Parathyroid adenoma (tissue), 2 donors: ENCODE measurements around the gene KLHL33.

Experiments used
- H2AFZ ChIP-seq: fragments of 300-600 bp; sonication (generic); one replicate; pipeline ENCODE4 v1.7.0; 2017; ENCODE audit warnings: antibody characterized with exemption, mild to moderate bottlenecking
- H3K27ac ChIP-seq: fragments of 300-600 bp; sonication (generic); one replicate; pipeline ENCODE4 v1.7.0; 2017
- H3K27me3 ChIP-seq: fragments of 300-600 bp; sonication (generic); one replicate; pipeline ENCODE4 v1.7.0; 2017; ENCODE audit warnings: low read length; ENCODE audit not compliant: control insufficient read depth, insufficient read depth
- H3K36me3 ChIP-seq: fragments of 300-600 bp; sonication (generic); one replicate; pipeline ENCODE4 v1.7.0; 2017; ENCODE audit warnings: low read length; ENCODE audit not compliant: control insufficient read depth, insufficient read depth
- H3K4me1 ChIP-seq: fragments of 300-600 bp; sonication (generic); one replicate; pipeline ENCODE4 v1.7.0; 2017; ENCODE audit warnings: control low read depth
- H3K4me2 ChIP-seq: fragments of 300-600 bp; sonication (generic); one replicate; pipeline ENCODE4 v1.7.0; 2017; ENCODE audit warnings: low read length
- H3K4me3 ChIP-seq: fragments of 300-600 bp; sonication (generic); one replicate; pipeline ENCODE4 v1.7.0; 2017; ENCODE audit warnings: low read depth, low read length
- H3K79me2 ChIP-seq: fragments of 300-600 bp; sonication (generic); one replicate; pipeline ENCODE4 v1.7.0; 2017; ENCODE audit warnings: control low read depth
- H3K9ac ChIP-seq: fragments of 300-600 bp; sonication (generic); one replicate; pipeline ENCODE4 v1.7.0; 2017; ENCODE audit warnings: mild to moderate bottlenecking
- H3K9me3 ChIP-seq: fragments of 300-600 bp; sonication (generic); one replicate; pipeline ENCODE4 v1.7.0; 2017; ENCODE audit warnings: low read length; ENCODE audit not compliant: control insufficient read depth
- TF ChIP-seq, protein P1 (sequence below): fragments of 300-600 bp; sonication (generic); IDR thresholded peaks from one replicate; pipeline ENCODE4 v1.7.0; 2017; ENCODE audit warnings: antibody characterized with exemption, mild to moderate bottlenecking
- donor health status: primary hyperparathyroidism.

The KLHL33 gene

GRCh38 chr14:20416223-20416622 is 19.7 kb downstream of the KLHL33 start:
- Histone ChIP-seq H3K9ac (no peak overlapping the region), H3K9me3 (no peaks in the 10 kb centered on the region), H3K4me2 (no peak overlapping the region), H3K27me3 (no peaks in the 10 kb centered on the region), H3K79me2 (no peaks in the 10 kb centered on the region), H3K27ac (no peak overlapping the region), H3K4me3 (no peak overlapping the region), H2AFZ (peak overlapping the region; percentile 61), H3K4me1 (peaks cover 25% of the 10 kb centered on the region), H3K36me3 (no peaks in the 10 kb centered on the region)
- TF ChIP-seq, protein P1, sequence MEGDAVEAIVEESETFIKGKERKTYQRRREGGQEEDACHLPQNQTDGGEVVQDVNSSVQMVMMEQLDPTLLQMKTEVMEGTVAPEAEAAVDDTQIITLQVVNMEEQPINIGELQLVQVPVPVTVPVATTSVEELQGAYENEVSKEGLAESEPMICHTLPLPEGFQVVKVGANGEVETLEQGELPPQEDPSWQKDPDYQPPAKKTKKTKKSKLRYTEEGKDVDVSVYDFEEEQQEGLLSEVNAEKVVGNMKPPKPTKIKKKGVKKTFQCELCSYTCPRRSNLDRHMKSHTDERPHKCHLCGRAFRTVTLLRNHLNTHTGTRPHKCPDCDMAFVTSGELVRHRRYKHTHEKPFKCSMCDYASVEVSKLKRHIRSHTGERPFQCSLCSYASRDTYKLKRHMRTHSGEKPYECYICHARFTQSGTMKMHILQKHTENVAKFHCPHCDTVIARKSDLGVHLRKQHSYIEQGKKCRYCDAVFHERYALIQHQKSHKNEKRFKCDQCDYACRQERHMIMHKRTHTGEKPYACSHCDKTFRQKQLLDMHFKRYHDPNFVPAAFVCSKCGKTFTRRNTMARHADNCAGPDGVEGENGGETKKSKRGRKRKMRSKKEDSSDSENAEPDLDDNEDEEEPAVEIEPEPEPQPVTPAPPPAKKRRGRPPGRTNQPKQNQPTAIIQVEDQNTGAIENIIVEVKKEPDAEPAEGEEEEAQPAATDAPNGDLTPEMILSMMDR: no peak

GRCh38 chr14:20415782-20416206 is 20.2 kb downstream of the KLHL33 start:
- Histone ChIP-seq H3K27ac (no peak overlapping the region), H3K4me2 (no peak overlapping the region), H3K9ac (no peak overlapping the region), H3K27me3 (no peaks in the 10 kb centered on the region), H3K36me3 (no peaks in the 10 kb centered on the region), H3K9me3 (no peaks in the 10 kb centered on the region), H3K79me2 (no peaks in the 10 kb centered on the region), H3K4me3 (no peak overlapping the region), H2AFZ (peak overlapping the region; percentile 61), H3K4me1 (peaks cover 25% of the 10 kb centered on the region)
- TF ChIP-seq, protein P1: peak; percentile 71

GRCh38 chr14:20413744-20414082 is 22.3 kb downstream of the KLHL33 start:
- TF ChIP-seq, protein P1: no peak
- Histone ChIP-seq H3K27ac (peak overlapping the region; percentile 98), H3K4me1 (peaks cover 20% of the 10 kb centered on the region)

DNA sequence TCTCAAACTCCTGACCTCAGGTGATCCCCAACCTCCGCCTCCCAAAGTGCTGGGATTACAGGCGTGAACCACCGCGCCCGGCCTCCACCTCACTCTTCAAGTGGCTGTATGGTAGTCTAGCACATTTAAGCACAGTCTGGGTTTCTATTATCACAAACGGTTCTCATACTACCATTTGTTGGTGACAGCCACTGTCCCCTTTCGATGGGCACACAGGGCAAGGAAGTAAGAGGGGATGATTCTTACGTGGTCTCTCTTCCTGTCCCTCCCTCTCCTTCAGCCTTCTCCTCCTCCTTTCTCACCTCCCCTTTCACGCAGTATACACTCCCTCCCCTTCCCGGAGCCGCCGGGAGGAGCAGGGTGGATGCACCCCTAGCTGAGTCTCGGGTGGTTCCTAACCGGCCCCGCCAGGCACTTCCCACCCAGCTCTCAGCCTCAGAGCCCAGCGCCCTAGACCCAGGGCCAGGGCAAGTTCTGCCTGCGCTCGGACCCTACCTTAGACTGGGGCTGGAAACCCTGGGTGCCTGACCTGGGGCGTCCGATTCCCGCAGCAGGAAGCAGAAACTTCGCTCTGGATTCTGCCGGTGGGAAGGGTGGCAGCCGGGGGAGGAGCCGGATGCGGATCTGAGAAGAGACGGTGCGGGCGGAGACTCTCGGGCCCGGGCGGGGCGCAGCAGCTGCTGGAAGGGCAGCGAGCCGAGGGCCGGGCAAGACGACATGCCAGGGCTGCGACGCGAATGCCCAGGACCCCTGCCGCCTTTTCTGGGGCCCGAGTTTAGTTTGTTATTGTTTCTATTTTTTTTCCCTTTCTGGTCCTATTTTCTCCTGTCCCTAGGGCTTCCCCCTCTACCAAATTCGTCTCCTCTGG is 22.9 kb downstream of the KLHL33 start, which contains the start of gene TEP1:
TSS of gene TEP1 (minus strand) at position 626 of the 868 bp plus-strand sequence. CDS start 5,062 bp downstream, outside the sequence.
- Histone ChIP-seq H3K4me2 (peak within 1 kb of the TSS; percentile 84), H3K4me3 (peak within 1 kb of the TSS; percentile 94), H3K79me2 (no peaks in the 10 kb centered on the region), H3K9ac (peak within 1 kb of the TSS; percentile 84), H3K4me1 (peaks cover 14% of the 10 kb centered on the region), H3K9me3 (no peaks in the 10 kb centered on the region), H3K27ac (peak within 1 kb of the TSS; percentile 98), H3K27me3 (no peaks in the 10 kb centered on the region), H2AFZ (peak within 1 kb of the TSS; percentile 95), H3K36me3 (no peaks in the 10 kb centered on the region)
- TF ChIP-seq, protein P1: no peak

More at GRCh38 chr14:20413744-20414082, 22.3 kb downstream of the KLHL33 start:
- Histone ChIP-seq H3K9ac (peak overlapping the region; percentile 84), H3K4me2 (peak overlapping the region; percentile 84), H3K9me3 (no peaks in the 10 kb centered on the region), H3K4me3 (peak overlapping the region; percentile 94), H3K79me2 (no peaks in the 10 kb centered on the region), H2AFZ (peak overlapping the region; percentile 95), H3K36me3 (no peaks in the 10 kb centered on the region), H3K27me3 (no peaks in the 10 kb centered on the region)
